Smooth muscle cell (in vitro differentiated cells): Measurements from ENCODE around the gene MALAT1. TPM values are rescaled to one million over a fixed set of nuclear protein-coding genes. Genes with fewer than 3 reads are reported as not detected.

Experiments used
- DNase-seq: peaks from one replicate; lab custom pipeline; 2025; ENCODE audit not compliant: unreplicated experiment; lab: John Stamatoyannopoulos, UW
- H2AFZ ChIP-seq: fragments of 200-600 bp; sonication (generic); 2 replicates; pipeline ENCODE4 v1.6.0; 2016; ENCODE audit warnings: antibody characterized with exemption, low read depth, mild to moderate bottlenecking
- H3F3A ChIP-seq: fragments of 200-600 bp; sonication (generic); 2 replicates; pipeline ENCODE4 v1.6.0; 2017; ENCODE audit warnings: antibody characterized with exemption, low read depth
- H3K27ac ChIP-seq: fragments of 200-600 bp; sonication (generic); 2 replicates; pipeline ENCODE4 v1.5.1; 2016; ENCODE audit warnings: low read depth, mild to moderate bottlenecking
- H3K27me3 ChIP-seq: fragments of 200-600 bp; sonication (generic); 2 replicates; pipeline ENCODE4 v1.6.1; 2016; ENCODE audit warnings: low read depth, mild to moderate bottlenecking
- H3K36me3 ChIP-seq: fragments of 200-600 bp; sonication (generic); 2 replicates; pipeline ENCODE4 v1.5.1; 2016; ENCODE audit warnings: low read depth
- H3K4me1 ChIP-seq: fragments of 200-600 bp; sonication (generic); 2 replicates; pipeline ENCODE4 v1.5.1; 2016; ENCODE audit warnings: low read depth
- H3K4me2 ChIP-seq: fragments of 200-600 bp; sonication (generic); 2 replicates; pipeline ENCODE4 v1.6.0; 2016; ENCODE audit warnings: mild to moderate bottlenecking
- H3K4me3 ChIP-seq: fragments of 200-600 bp; sonication (generic); 2 replicates; pipeline ENCODE4 v1.5.1; 2016; ENCODE audit warnings: mild to moderate bottlenecking
- H3K79me2 ChIP-seq: fragments of 200-600 bp; sonication (generic); 2 replicates; pipeline ENCODE4 v1.6.0; 2016; ENCODE audit warnings: low read depth, mild to moderate bottlenecking
- H3K9ac ChIP-seq: fragments of 200-600 bp; sonication (generic); 2 replicates; pipeline ENCODE4 v1.6.0; 2016; ENCODE audit warnings: low read depth
- H3K9me3 ChIP-seq: fragments of 200-600 bp; sonication (generic); replicated peaks from 2 replicates; pipeline ENCODE4 v1.5.1; 2016; ENCODE audit warnings: low read depth
- H4K20me1 ChIP-seq: fragments of 200-600 bp; sonication (generic); 2 replicates; pipeline ENCODE4 v1.6.0; 2016; ENCODE audit warnings: low read depth
- WGBS: methylation state at CpG from one replicate; pipeline ENCODE4 v1.1.7; 2016; ENCODE audit warnings: low lambda C conversion rate; 5-methylcytosine and 5-hydroxymethylcytosine counted together
- polyA plus RNA-seq: library from polyadenylated mRNA; unstranded; fragments of >200 nt; fragmentation: Nextera tagmentation; extraction: Ambion mirVana; gene quantifications from 2 replicates; pipeline ENCODE4 v1.2.1, GENCODE V29; 2016
- small RNA-seq: library from RNA; depleted of rRNA; stranded (forward); fragments of <200 nt; gene quantifications from one replicate; pipeline ENCODE3, GENCODE V24; 2014
- total RNA-seq: library from RNA; depleted of rRNA; stranded (reverse); fragments of >200 nt; gene quantifications from 2 replicates; pipeline ENCODE4 v1.2.3, GENCODE V29; 2014
- TF ChIP-seq, protein P1 (sequence below): fragments of 200-600 bp; sonication (generic); IDR thresholded peaks from 2 replicates; pipeline ENCODE4 v1.5.1; 2017; ENCODE audit warnings: borderline replicate concordance, mild to moderate bottlenecking, antibody characterized with exemption; ENCODE audit not compliant: insufficient read depth, poor library complexity, severe bottlenecking

Gene MALAT1
- total and polyA plus RNA-seq, 2 experiments from 2014 or later, result 6,158 to 7,386 TPM

DNA sequence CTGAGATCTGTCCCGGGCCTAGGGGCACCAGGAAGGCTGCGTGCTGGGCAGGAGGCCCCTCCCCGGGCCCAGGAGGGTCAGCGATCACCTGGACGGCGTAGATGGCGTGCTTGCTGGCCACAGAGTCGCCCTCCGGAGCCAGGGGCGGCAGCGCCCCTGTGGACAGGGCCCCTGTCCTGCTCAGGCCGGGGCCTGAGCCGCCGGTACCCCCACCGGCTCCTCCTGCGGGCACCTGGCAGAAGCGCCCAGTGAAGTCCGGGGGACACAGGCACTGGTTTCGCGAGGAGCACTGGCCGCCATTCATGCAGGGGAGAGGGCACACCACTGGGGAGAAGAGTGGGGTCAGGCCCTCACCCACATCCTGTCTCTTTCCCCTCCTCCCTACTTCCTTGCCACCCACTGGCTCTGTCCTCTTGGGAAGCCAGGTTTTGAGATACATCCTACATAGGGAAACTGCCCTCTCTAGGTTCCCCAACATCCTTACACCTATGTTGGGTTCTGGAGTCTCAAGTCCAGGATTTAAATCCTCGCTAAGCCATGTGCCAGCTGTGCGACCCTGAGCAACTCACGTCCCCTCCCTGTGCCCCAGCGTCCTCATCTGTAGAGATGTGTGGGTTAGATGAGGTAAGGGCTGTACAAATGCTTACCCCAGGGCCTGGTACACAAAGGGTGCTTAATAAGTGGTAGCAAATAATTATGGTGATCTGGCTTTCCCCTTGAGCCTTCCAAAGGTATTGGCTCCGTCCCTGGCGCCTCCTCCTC is 55.4 kb downstream of the MALAT1 start:
- Histone ChIP-seq H4K20me1 (peaks cover 10% of the 10 kb centered on the region), H3K9me3 (no peaks in the 10 kb centered on the region), H3K27ac (no peak overlapping the region), H3F3A (peaks cover 17% of the 10 kb centered on the region), H3K4me2 (no peak overlapping the region), H3K4me3 (no peak overlapping the region), H3K27me3 (no peaks in the 10 kb centered on the region), H3K36me3 (no peaks in the 10 kb centered on the region), H3K9ac (no peak overlapping the region), H2AFZ (no peak overlapping the region), H3K79me2 (peaks cover 5% of the 10 kb centered on the region), H3K4me1 (peaks cover 16% of the 10 kb centered on the region)
- TF ChIP-seq, protein P1, sequence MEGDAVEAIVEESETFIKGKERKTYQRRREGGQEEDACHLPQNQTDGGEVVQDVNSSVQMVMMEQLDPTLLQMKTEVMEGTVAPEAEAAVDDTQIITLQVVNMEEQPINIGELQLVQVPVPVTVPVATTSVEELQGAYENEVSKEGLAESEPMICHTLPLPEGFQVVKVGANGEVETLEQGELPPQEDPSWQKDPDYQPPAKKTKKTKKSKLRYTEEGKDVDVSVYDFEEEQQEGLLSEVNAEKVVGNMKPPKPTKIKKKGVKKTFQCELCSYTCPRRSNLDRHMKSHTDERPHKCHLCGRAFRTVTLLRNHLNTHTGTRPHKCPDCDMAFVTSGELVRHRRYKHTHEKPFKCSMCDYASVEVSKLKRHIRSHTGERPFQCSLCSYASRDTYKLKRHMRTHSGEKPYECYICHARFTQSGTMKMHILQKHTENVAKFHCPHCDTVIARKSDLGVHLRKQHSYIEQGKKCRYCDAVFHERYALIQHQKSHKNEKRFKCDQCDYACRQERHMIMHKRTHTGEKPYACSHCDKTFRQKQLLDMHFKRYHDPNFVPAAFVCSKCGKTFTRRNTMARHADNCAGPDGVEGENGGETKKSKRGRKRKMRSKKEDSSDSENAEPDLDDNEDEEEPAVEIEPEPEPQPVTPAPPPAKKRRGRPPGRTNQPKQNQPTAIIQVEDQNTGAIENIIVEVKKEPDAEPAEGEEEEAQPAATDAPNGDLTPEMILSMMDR, result no peak
- DNase-seq, result no peak
- 78% methylated on average over 27 of the region's 27 CpGs for WGBS

DNA sequence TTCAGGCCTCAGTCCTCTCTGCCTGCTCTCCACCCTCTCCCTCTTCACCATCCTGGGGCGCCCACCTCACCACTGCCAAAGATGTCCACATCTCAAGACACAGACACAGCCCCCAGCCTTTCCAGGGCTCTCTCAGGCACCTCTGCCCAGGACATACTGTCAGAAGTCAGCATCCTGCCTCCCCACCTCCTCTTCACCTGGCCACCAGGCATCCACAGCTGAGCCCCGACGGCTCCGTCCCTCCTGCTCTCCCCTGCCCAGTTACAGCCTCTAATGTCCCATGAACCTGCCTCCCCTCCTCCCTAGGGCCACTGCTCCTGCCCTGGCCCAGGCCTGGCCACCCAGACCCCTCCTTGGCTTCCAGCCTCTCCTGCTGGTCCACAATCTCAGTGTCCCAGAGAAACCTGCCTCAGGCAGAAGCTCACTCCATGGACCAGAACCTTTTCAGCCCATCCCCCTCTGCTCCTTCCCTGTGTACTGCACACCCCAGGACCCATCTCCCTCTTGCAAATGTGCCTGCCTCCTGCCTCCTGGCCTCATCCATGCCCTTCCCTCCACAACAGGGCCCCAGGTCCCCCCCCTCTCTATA is 56.1 kb downstream of the MALAT1 start:
- Histone ChIP-seq H3K27me3 (no peaks in the 10 kb centered on the region), H3K9ac (no peak overlapping the region), H3K4me2 (no peak overlapping the region), H3K4me3 (no peak overlapping the region), H3K36me3 (no peaks in the 10 kb centered on the region), H3K4me1 (peaks cover 16% of the 10 kb centered on the region), H2AFZ (no peak overlapping the region), H3K9me3 (no peaks in the 10 kb centered on the region), H3F3A (peaks cover 24% of the 10 kb centered on the region), H3K27ac (no peak overlapping the region), H3K79me2 (peaks cover 5% of the 10 kb centered on the region), H4K20me1 (peaks cover 10% of the 10 kb centered on the region)
- WGBS, result 95% methylated on average over 4 of the region's 4 CpGs
- no peak for DNase-seq
- TF ChIP-seq, protein P1, result no peak

DNA sequence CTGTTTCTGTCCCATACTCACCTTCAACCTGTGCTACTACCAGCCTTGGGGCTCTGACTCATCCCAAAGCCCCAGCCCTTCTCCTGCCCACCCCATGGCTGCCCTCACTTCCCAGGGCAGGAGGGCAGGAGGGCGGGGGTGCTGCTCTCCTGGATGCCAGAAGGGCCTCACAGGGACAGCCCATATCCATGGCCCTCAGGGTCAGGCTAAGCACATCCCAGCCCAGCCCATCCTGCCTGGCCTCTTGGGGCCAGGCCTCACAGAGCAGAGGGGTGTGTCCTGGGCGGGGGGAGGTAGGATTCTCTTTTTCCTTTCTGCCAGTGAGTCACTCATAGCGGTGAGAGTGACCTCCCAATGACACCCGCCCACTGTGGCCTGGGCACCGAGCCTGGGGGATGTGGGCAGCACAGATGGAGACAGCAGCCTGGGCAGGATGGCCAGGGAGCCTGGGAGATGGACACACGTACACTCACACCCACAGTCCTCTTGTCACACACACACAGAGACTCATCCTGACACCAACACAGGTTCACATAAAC is 56.9 kb downstream of the MALAT1 start:
- Histone ChIP-seq H2AFZ (no peak overlapping the region), H3K9ac (no peak overlapping the region), H3K27me3 (no peaks in the 10 kb centered on the region), H3F3A (peaks cover 30% of the 10 kb centered on the region), H3K36me3 (no peaks in the 10 kb centered on the region), H3K4me3 (no peak overlapping the region), H3K4me1 (peaks cover 16% of the 10 kb centered on the region), H3K79me2 (peaks cover 5% of the 10 kb centered on the region), H3K9me3 (no peaks in the 10 kb centered on the region), H3K27ac (no peak overlapping the region), H4K20me1 (peaks cover 10% of the 10 kb centered on the region), H3K4me2 (peak overlapping the region; percentile 54)
- no peak for DNase-seq
- TF ChIP-seq, protein P1, result no peak
- 34% methylated on average over 6 of the region's 6 CpGs for WGBS

Small RNAs within 50 kb of the gene (small RNA-seq; reads per million reads assigned to genes)
- not detected for gene RF01684

Other genes starting within 250 kb of the MALAT1 start
- gene POLA2, start 237.1 kb upstream of the MALAT1 start, total RNA-seq, result 2.5 and 4.4 TPM in 2 replicates
- gene POLA2, start 237.1 kb upstream of the MALAT1 start, polyA plus RNA-seq, result 8.4 and 9.2 TPM in 2 replicates
- 0.94 and 4.0 TPM in 2 replicates for gene CDC42EP2, start 184.2 kb upstream of the MALAT1 start, total RNA-seq
- gene CDC42EP2, start 184.2 kb upstream of the MALAT1 start, polyA plus RNA-seq, result 7.8 and 13.0 TPM in 2 replicates
- gene DPF2, start 165.2 kb upstream of the MALAT1 start, total RNA-seq, result 40.1 and 40.5 TPM in 2 replicates
- gene DPF2, start 165.2 kb upstream of the MALAT1 start, polyA plus RNA-seq, result 69.4 and 82.1 TPM in 2 replicates
- 0.49 TPM in 1 of 2 replicates, not detected in the other for gene TIGD3, start 144.3 kb upstream of the MALAT1 start, total RNA-seq
- not detected in 2 replicates for gene TIGD3, start 144.3 kb upstream of the MALAT1 start, polyA plus RNA-seq
- 0.81 and 2.2 TPM in 2 replicates for gene SLC25A45, start 116.4 kb upstream of the MALAT1 start, total RNA-seq
- gene SLC25A45, start 116.4 kb upstream of the MALAT1 start, polyA plus RNA-seq, result 3.4 and 7.7 TPM in 2 replicates
- 16.7 and 19.1 TPM in 2 replicates for gene FRMD8, start 112.4 kb upstream of the MALAT1 start, total RNA-seq
- gene FRMD8, start 112.4 kb upstream of the MALAT1 start, polyA plus RNA-seq, result 37.8 and 40.8 TPM in 2 replicates
- gene NEAT1, start 76.2 kb upstream of the MALAT1 start, total RNA-seq, result 142 and 155 TPM in 2 replicates
- 14.9 and 84.6 TPM in 2 replicates for gene NEAT1, start 76.2 kb upstream of the MALAT1 start, polyA plus RNA-seq
- gene SCYL1, start 26.0 kb downstream of the MALAT1 start, total RNA-seq, result 66.6 and 90.8 TPM in 2 replicates
- gene SCYL1, start 26.0 kb downstream of the MALAT1 start, polyA plus RNA-seq, result 108 and 123 TPM in 2 replicates
- 33.6 TPM in 2 replicates for gene LTBP3, start 59.3 kb downstream of the MALAT1 start, total RNA-seq
- gene LTBP3, start 59.3 kb downstream of the MALAT1 start, polyA plus RNA-seq, result 46.4 and 53.9 TPM in 2 replicates
- gene ZNRD2, start 71.4 kb downstream of the MALAT1 start, total RNA-seq, result 45.9 and 55.5 TPM in 2 replicates
- gene ZNRD2, start 71.4 kb downstream of the MALAT1 start, polyA plus RNA-seq, result 105 and 108 TPM in 2 replicates
- gene FAM89B, start 73.5 kb downstream of the MALAT1 start, total RNA-seq, result 51.4 and 63.9 TPM in 2 replicates
- gene FAM89B, start 73.5 kb downstream of the MALAT1 start, polyA plus RNA-seq, result 174 TPM in 2 replicates
- 5.1 and 14.0 TPM in 2 replicates for gene EHBP1L1, start 77.0 kb downstream of the MALAT1 start, total RNA-seq
- gene EHBP1L1, start 77.0 kb downstream of the MALAT1 start, polyA plus RNA-seq, result 28.4 and 29.5 TPM in 2 replicates
- 1.7 TPM in 1 of 2 replicates, not detected in the other for gene KCNK7, start 96.8 kb downstream of the MALAT1 start, total RNA-seq
- not detected in 2 replicates for gene KCNK7, start 96.8 kb downstream of the MALAT1 start, polyA plus RNA-seq
- gene MAP3K11, start 115.2 kb downstream of the MALAT1 start, total RNA-seq, result 14.9 and 15.0 TPM in 2 replicates
- gene MAP3K11, start 115.2 kb downstream of the MALAT1 start, polyA plus RNA-seq, result 17.3 and 29.7 TPM in 2 replicates
- 12.0 and 17.5 TPM in 2 replicates for gene PCNX3, start 116.7 kb downstream of the MALAT1 start, total RNA-seq
- gene PCNX3, start 116.7 kb downstream of the MALAT1 start, polyA plus RNA-seq, result 18.3 and 20.7 TPM in 2 replicates
- gene SIPA1, start 139.1 kb downstream of the MALAT1 start, total RNA-seq, result 9.8 and 15.9 TPM in 2 replicates
- 63.8 and 67.6 TPM in 2 replicates for gene SIPA1, start 139.1 kb downstream of the MALAT1 start, polyA plus RNA-seq
- 41.7 and 48.1 TPM in 2 replicates for gene RELA, start 163.9 kb downstream of the MALAT1 start, total RNA-seq
- gene RELA, start 163.9 kb downstream of the MALAT1 start, polyA plus RNA-seq, result 82.8 and 98.4 TPM in 2 replicates
- gene KAT5, start 213.2 kb downstream of the MALAT1 start, total RNA-seq, result 37.0 and 40.1 TPM in 2 replicates
- 38.8 and 45.1 TPM in 2 replicates for gene KAT5, start 213.2 kb downstream of the MALAT1 start, polyA plus RNA-seq
- gene RNASEH2C, start 221.8 kb downstream of the MALAT1 start, total RNA-seq, result 20.9 and 30.0 TPM in 2 replicates
- 51.7 and 56.8 TPM in 2 replicates for gene RNASEH2C, start 221.8 kb downstream of the MALAT1 start, polyA plus RNA-seq